Measurements from ENCODE around the gene ZNF24.

DNA sequence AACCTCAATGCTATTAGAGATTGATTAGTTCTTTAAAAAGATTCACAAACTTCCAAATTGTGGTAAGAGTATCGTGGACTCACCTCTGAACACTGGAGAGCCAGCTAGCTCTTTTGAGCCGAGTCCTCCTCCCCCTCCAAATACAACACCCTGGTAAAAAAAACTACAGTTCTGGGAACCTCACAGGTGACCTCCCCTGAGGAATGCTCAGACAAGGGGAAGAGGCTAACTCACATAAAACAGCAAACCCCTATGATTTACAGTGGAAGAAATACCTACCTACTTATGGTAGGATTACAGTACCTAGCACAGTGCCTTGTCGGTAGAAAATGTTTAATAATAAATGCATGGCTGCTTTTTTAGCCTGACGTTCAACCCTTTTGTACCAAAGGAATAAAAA lies 8.4 kb downstream of the ZNF24 start:
- TF ChIP-seq EZH2 (IDR thresholded peaks at IDR 0.05) (no peak), FOXP2 (optimal IDR thresholded peaks at IDR 0.05; ENCODE audit: control extremely low read depth, extremely low read length, insufficient read depth) (no peak)

Measured in SK-N-MC (cell line).